DND-41 (cell line): ENCODE measurements around the gene CSE1L.

Experiments
- CTCF ChIP-seq: IDR thresholded peaks from 2 replicates; pipeline ENCODE4 v1.5.1; 2012; ENCODE audit warnings: borderline replicate concordance, low read length, moderate library complexity, mild to moderate bottlenecking; ENCODE audit not compliant: poor library complexity, severe bottlenecking; ENCODE audit errors: extremely low read depth
- EZH2 ChIP-seq: IDR thresholded peaks from 3 replicates; pipeline ENCODE4 v1.6.1; 2012; ENCODE audit warnings: borderline replicate concordance, low read depth, mild to moderate bottlenecking, moderate library complexity, low read length, inconsistent platforms; ENCODE audit not compliant: severe bottlenecking

- TF ChIP-seq CTCF (no peak), EZH2 (no peak)
These were observed 66.6 kb downstream of the CSE1L start for GRCh38 chr20:49112596-49113274.
